AML-193 (cell line): Measurements from ENCODE around the gene SIRPB1.
A peak's percentile ranks its signal among the peaks of the same experiment; 100 is the strongest.
"Not testable (repeated sequence)": the region's sequence is repeated elsewhere in the genome, so short reads cannot be mapped to it uniquely, and the experiment has no call there.

Experiments
- DNase-seq, 2 experiments: peaks; one replicate each; lab custom pipeline; 2025; lab: John Stamatoyannopoulos, UW

The SIRPB1 gene

GRCh38 chr20:1636621-1637020 is 16.8 kb upstream of the SIRPB1 start:
- DNase-seq, result peak; percentile 33 to 41

GRCh38 chr20:1635291-1635979 is 15.6 kb upstream of the SIRPB1 start:
- no peak for DNase-seq

GRCh38 chr20:1633535-1633934 is 13.7 kb upstream of the SIRPB1 start:
- no peak for DNase-seq

- DNase-seq, result no peak
These were observed 12.4 kb upstream of the SIRPB1 start for GRCh38 chr20:1632178-1632577.

GRCh38 chr20:1631309-1632151 is 11.7 kb upstream of the SIRPB1 start:
- DNase-seq, result no peak

GRCh38 chr20:1630186-1630585 is 10.4 kb upstream of the SIRPB1 start:
- DNase-seq, result no peak

- DNase-seq, result no peak
These were observed 9.5 kb upstream of the SIRPB1 start for GRCh38 chr20:1629321-1629720.

GRCh38 chr20:1628621-1629020 is 8.8 kb upstream of the SIRPB1 start:
- DNase-seq, result no peak

- DNase-seq, result no peak
These were observed 7.4 kb upstream of the SIRPB1 start for GRCh38 chr20:1627200-1627550.

GRCh38 chr20:1626528-1627199 is 6.9 kb upstream of the SIRPB1 start:
- DNase-seq, result peak in 1 of 2 experiments; percentile 11

- no peak for DNase-seq
These were observed 5.4 kb upstream of the SIRPB1 start for GRCh38 chr20:1625083-1625690.

- DNase-seq, result peak; percentile 38 to 52
These were observed 3.8 kb upstream of the SIRPB1 start for GRCh38 chr20:1623501-1624205.

- peak; percentile 50 to 56 for DNase-seq
These were observed 2.6 kb upstream of the SIRPB1 start for GRCh38 chr20:1622450-1622849.

- no peak for DNase-seq
These were observed 1.5 kb upstream of the SIRPB1 start for GRCh38 chr20:1621316-1621715.

- DNase-seq, result peak; percentile 60 to 71
These were observed 762 bp downstream of the SIRPB1 start for GRCh38 chr20:1618954-1619540.

GRCh38 chr20:1618479-1618878 is 1.3 kb downstream of the SIRPB1 start:
- no peak for DNase-seq

GRCh38 chr20:1616858-1617434 is 2.9 kb downstream of the SIRPB1 start:
- DNase-seq, result peak in 1 of 2 experiments; percentile 9

GRCh38 chr20:1610404-1610803 is 9.4 kb downstream of the SIRPB1 start:
- DNase-seq, result not testable (repeated sequence)

GRCh38 chr20:1608678-1609347 is 11.0 kb downstream of the SIRPB1 start:
- not testable (repeated sequence) for DNase-seq

- no peak for DNase-seq
These were observed 19.1 kb downstream of the SIRPB1 start for GRCh38 chr20:1600736-1601135.
